GM12874 (cell line): Measurements from ENCODE around the gene GRPEL2.
A peak's percentile ranks its signal among the peaks of the same experiment; 100 is the strongest.

Experiments
- CTCF ChIP-seq: IDR thresholded peaks from 2 replicates; pipeline ENCODE4 v1.5.1; 2011; ENCODE audit warnings: low read depth, mild to moderate bottlenecking, control low read depth, low read length, moderate library complexity; ENCODE audit not compliant: insufficient read depth

The GRPEL2 gene

GRCh38 chr5:149366169-149366729 is 20.9 kb downstream of the GRPEL2 start:
- no peak for TF ChIP-seq CTCF

GRCh38 chr5:149367249-149367971 is 22.1 kb downstream of the GRPEL2 start:
- TF ChIP-seq CTCF = peak; percentile 84

GRCh38 chr5:149367972-149368645 is 22.8 kb downstream of the GRPEL2 start:
- no peak for TF ChIP-seq CTCF

- no peak for TF ChIP-seq CTCF
These were observed 25.6 kb downstream of the GRPEL2 start for GRCh38 chr5:149370878-149371277.

- peak; percentile 91 for TF ChIP-seq CTCF
These were observed 26.1 kb downstream of the GRPEL2 start for GRCh38 chr5:149371296-149371962.

- TF ChIP-seq CTCF = no peak
These were observed 26.9 kb downstream of the GRPEL2 start for GRCh38 chr5:149372076-149372795.
